Esophagus squamous epithelium (tissue), 4 donors: ENCODE measurements around the gene SLIT1.

ENCODE experiments used
- CTCF ChIP-seq, 6 experiments: fragments of 450-650 bp in 4 of 6; fragments of 200-600 bp in 2 of 6; sonication (generic) in 2 of 6; IDR thresholded peaks; one replicate each; pipeline ENCODE4 v1.5.1; 2016 to 2019; ENCODE audit warnings: antibody characterized with exemption in 6 of 6, mild to moderate bottlenecking in 4 of 6, moderate library complexity in 4 of 6
- POLR2A ChIP-seq, 4 donors: fragments of 450-650 bp; IDR thresholded peaks; one replicate each; pipeline ENCODE4 v1.6.1; 2017; ENCODE audit warnings: antibody characterized with exemption in 4 of 4, mild to moderate bottlenecking in 4 of 4, moderate library complexity in 3 of 4

- TF ChIP-seq POLR2A (IDR thresholded peaks at IDR 0.05) (no peak), CTCF (IDR thresholded peaks at IDR 0.05) (no peak)
These were observed 50.8 kb downstream of the SLIT1 start for GRCh38 chr10:97134983-97135382.
